Dendritic cell treated with granulocyte-macrophage colony-stimulating factor and Interleukin-4, amounts not matched to agents 40 ng/mL and 50 ng/mL, for 4 days (primary cell): ENCODE results near the gene TNFRSF13B.
"Not testable (repeated sequence)": the region's sequence is repeated elsewhere in the genome, so short reads cannot be mapped to it uniquely, and the experiment has no call there.

Experiments used
- H3K27ac Mint-ChIP-seq: one replicate; pipeline ENCODE4 v1.8.0; 2022; ENCODE audit warnings: mild to moderate bottlenecking, mixed read lengths
- H3K27me3 Mint-ChIP-seq: one replicate; pipeline ENCODE4 v1.8.0; 2022; ENCODE audit warnings: mild to moderate bottlenecking, mixed read lengths
- H3K36me3 Mint-ChIP-seq: one replicate; pipeline ENCODE4 v1.8.0; 2022; ENCODE audit warnings: low read depth, mixed read lengths
- H3K4me1 Mint-ChIP-seq: one replicate; pipeline ENCODE4 v1.8.0; 2022; ENCODE audit warnings: low read depth, mixed read lengths
- H3K4me3 Mint-ChIP-seq: one replicate; pipeline ENCODE4 v1.8.0; 2022; ENCODE audit warnings: mild to moderate bottlenecking, moderate library complexity, mixed read lengths
- H3K9me3 Mint-ChIP-seq: one replicate; pipeline ENCODE4 v1.8.0; 2022; ENCODE audit warnings: mixed read lengths
- intact Hi-C: fragments of 100-400 bp; cut with micrococcal nuclease; formaldehyde crosslinking; loops from one replicate; pipeline ENCODE4 v1.15.0; 2022

TNFRSF13B gene

GRCh38 chr17:16972346-16972745, 428 bp upstream of the TNFRSF13B start:
- no peaks in the 10 kb centered on the region for H3K9me3 Mint-ChIP-seq
- H3K36me3 Mint-ChIP-seq, result no peaks in the 10 kb centered on the region
- H3K4me3 Mint-ChIP-seq, result no peak overlapping the region
- H3K27me3 Mint-ChIP-seq, result peaks cover 6% of the 10 kb centered on the region
- no peak overlapping the region for H3K27ac Mint-ChIP-seq
- no peaks in the 10 kb centered on the region for H3K4me1 Mint-ChIP-seq
- intact Hi-C loops, result no loop called here

GRCh38 chr17:16969931-16970906, 1.7 kb downstream of the TNFRSF13B start:
- Mint-ChIP-seq H3K4me1 (no peaks in the 10 kb centered on the region), H3K36me3 (no peaks in the 10 kb centered on the region), H3K27me3 (peaks cover 8% of the 10 kb centered on the region), H3K9me3 (no peaks in the 10 kb centered on the region), H3K27ac (no peak overlapping the region), H3K4me3 (no peak overlapping the region)
- intact Hi-C loops, result no loop called here

- no peaks in the 10 kb centered on the region for H3K36me3 Mint-ChIP-seq
- H3K27me3 Mint-ChIP-seq, result peaks cover 9% of the 10 kb centered on the region
- H3K27ac Mint-ChIP-seq, result no peak overlapping the region
- H3K4me3 Mint-ChIP-seq, result no peak overlapping the region
- intact Hi-C loops, result no loop called here
- H3K4me1 Mint-ChIP-seq, result no peaks in the 10 kb centered on the region
- no peaks in the 10 kb centered on the region for H3K9me3 Mint-ChIP-seq
Measured at GRCh38 chr17:16968786-16969185, 3.1 kb downstream of the TNFRSF13B start.

GRCh38 chr17:16962804-16963203, 9.1 kb downstream of the TNFRSF13B start:
- Mint-ChIP-seq H3K4me3 (no peak overlapping the region), H3K36me3 (no peaks in the 10 kb centered on the region), H3K27ac (no peak overlapping the region), H3K4me1 (peaks cover 6% of the 10 kb centered on the region), H3K27me3 (peaks cover 29% of the 10 kb centered on the region), H3K9me3 (peaks cover 9% of the 10 kb centered on the region)
- intact Hi-C loops, result no loop called here

- peaks cover 33% of the 10 kb centered on the region for H3K27me3 Mint-ChIP-seq
- no peaks in the 10 kb centered on the region for H3K36me3 Mint-ChIP-seq
- H3K27ac Mint-ChIP-seq, result no peak overlapping the region
- no peak overlapping the region for H3K4me3 Mint-ChIP-seq
- intact Hi-C loops, result no loop called here
- peaks cover 6% of the 10 kb centered on the region for H3K4me1 Mint-ChIP-seq
- H3K9me3 Mint-ChIP-seq, result peaks cover 9% of the 10 kb centered on the region
Measured at GRCh38 chr17:16961792-16962191, 10.1 kb downstream of the TNFRSF13B start.

- H3K4me3 Mint-ChIP-seq, H3K27ac Mint-ChIP-seq, H3K36me3 Mint-ChIP-seq, intact Hi-C loops: not testable (repeated sequence)
- Mint-ChIP-seq H3K4me1 (peaks cover 11% of the 10 kb centered on the region), H3K27me3 (peaks cover 36% of the 10 kb centered on the region), H3K9me3 (peaks cover 16% of the 10 kb centered on the region)
Measured at GRCh38 chr17:16961022-16961421, 10.9 kb downstream of the TNFRSF13B start.

GRCh38 chr17:16955011-16955410, 16.9 kb downstream of the TNFRSF13B start:
- H3K4me3 Mint-ChIP-seq, H3K27ac Mint-ChIP-seq, intact Hi-C loops, H3K36me3 Mint-ChIP-seq: not testable (repeated sequence)
- Mint-ChIP-seq H3K9me3 (peaks cover 23% of the 10 kb centered on the region), H3K4me1 (peaks cover 10% of the 10 kb centered on the region), H3K27me3 (peaks cover 45% of the 10 kb centered on the region)

- H3K27ac Mint-ChIP-seq, result no peak overlapping the region
- H3K36me3 Mint-ChIP-seq, result no peaks in the 10 kb centered on the region
- intact Hi-C loops, result no loop called here
- H3K27me3 Mint-ChIP-seq, result peaks cover 41% of the 10 kb centered on the region
- peaks cover 21% of the 10 kb centered on the region for H3K9me3 Mint-ChIP-seq
- H3K4me1 Mint-ChIP-seq, result peaks cover 10% of the 10 kb centered on the region
- no peak overlapping the region for H3K4me3 Mint-ChIP-seq
Measured at GRCh38 chr17:16954521-16954920, 17.4 kb downstream of the TNFRSF13B start.

- intact Hi-C loops, result no loop called here
- no peak overlapping the region for H3K4me3 Mint-ChIP-seq
- H3K27ac Mint-ChIP-seq, result no peak overlapping the region
- H3K4me1 Mint-ChIP-seq, result peaks cover 10% of the 10 kb centered on the region
- peaks cover 38% of the 10 kb centered on the region for H3K27me3 Mint-ChIP-seq
- peaks cover 28% of the 10 kb centered on the region for H3K9me3 Mint-ChIP-seq
- no peaks in the 10 kb centered on the region for H3K36me3 Mint-ChIP-seq
Measured at GRCh38 chr17:16953841-16954240, 18.1 kb downstream of the TNFRSF13B start.

GRCh38 chr17:16953347-16953746, 18.6 kb downstream of the TNFRSF13B start:
- Mint-ChIP-seq H3K9me3 (peaks cover 33% of the 10 kb centered on the region), H3K4me3 (no peak overlapping the region), H3K36me3 (no peaks in the 10 kb centered on the region), H3K4me1 (peaks cover 10% of the 10 kb centered on the region), H3K27me3 (peaks cover 41% of the 10 kb centered on the region), H3K27ac (no peak overlapping the region)
- intact Hi-C loops, result no loop called here

GRCh38 chr17:16952401-16952800, 19.5 kb downstream of the TNFRSF13B start:
- Mint-ChIP-seq H3K27me3 (peaks cover 41% of the 10 kb centered on the region), H3K9me3 (peaks cover 35% of the 10 kb centered on the region), H3K4me3 (no peak overlapping the region), H3K36me3 (no peaks in the 10 kb centered on the region), H3K4me1 (peaks cover 10% of the 10 kb centered on the region), H3K27ac (no peak overlapping the region)
- intact Hi-C loops, result no loop called here

- H3K27ac Mint-ChIP-seq, result no peak overlapping the region
- H3K36me3 Mint-ChIP-seq, result no peaks in the 10 kb centered on the region
- peaks cover 5% of the 10 kb centered on the region for H3K4me1 Mint-ChIP-seq
- no peak overlapping the region for H3K4me3 Mint-ChIP-seq
- H3K9me3 Mint-ChIP-seq, result peaks cover 22% of the 10 kb centered on the region
- H3K27me3 Mint-ChIP-seq, result peaks cover 35% of the 10 kb centered on the region
- intact Hi-C loops, result no loop called here
Measured at GRCh38 chr17:16950488-16950887, 21.4 kb downstream of the TNFRSF13B start.

GRCh38 chr17:16948587-16949376, 23.1 kb downstream of the TNFRSF13B start:
- Mint-ChIP-seq H3K4me3 (no peak overlapping the region), H3K4me1 (peaks cover 5% of the 10 kb centered on the region), H3K27ac (no peak overlapping the region), H3K9me3 (peaks cover 15% of the 10 kb centered on the region), H3K36me3 (no peaks in the 10 kb centered on the region), H3K27me3 (peaks cover 30% of the 10 kb centered on the region)
- intact Hi-C loops, result no loop called here

- Mint-ChIP-seq H3K36me3 (no peaks in the 10 kb centered on the region), H3K27me3 (peaks cover 24% of the 10 kb centered on the region), H3K4me3 (no peak overlapping the region), H3K9me3 (peaks cover 15% of the 10 kb centered on the region), H3K27ac (no peak overlapping the region), H3K4me1 (no peaks in the 10 kb centered on the region)
- intact Hi-C loops, result no loop called here
Measured at GRCh38 chr17:16947470-16947869, 24.4 kb downstream of the TNFRSF13B start.
